ENCODE data around the gene PROK1. TPM values are rescaled to one million over a fixed set of nuclear protein-coding genes. Genes with fewer than 3 reads are reported as not detected.

The PROK1 gene
- total RNA-seq, 1 experiment from 2014 or later = 0.22 TPM

- TF ChIP-seq, protein P1, sequence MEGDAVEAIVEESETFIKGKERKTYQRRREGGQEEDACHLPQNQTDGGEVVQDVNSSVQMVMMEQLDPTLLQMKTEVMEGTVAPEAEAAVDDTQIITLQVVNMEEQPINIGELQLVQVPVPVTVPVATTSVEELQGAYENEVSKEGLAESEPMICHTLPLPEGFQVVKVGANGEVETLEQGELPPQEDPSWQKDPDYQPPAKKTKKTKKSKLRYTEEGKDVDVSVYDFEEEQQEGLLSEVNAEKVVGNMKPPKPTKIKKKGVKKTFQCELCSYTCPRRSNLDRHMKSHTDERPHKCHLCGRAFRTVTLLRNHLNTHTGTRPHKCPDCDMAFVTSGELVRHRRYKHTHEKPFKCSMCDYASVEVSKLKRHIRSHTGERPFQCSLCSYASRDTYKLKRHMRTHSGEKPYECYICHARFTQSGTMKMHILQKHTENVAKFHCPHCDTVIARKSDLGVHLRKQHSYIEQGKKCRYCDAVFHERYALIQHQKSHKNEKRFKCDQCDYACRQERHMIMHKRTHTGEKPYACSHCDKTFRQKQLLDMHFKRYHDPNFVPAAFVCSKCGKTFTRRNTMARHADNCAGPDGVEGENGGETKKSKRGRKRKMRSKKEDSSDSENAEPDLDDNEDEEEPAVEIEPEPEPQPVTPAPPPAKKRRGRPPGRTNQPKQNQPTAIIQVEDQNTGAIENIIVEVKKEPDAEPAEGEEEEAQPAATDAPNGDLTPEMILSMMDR (IDR thresholded peaks at IDR 0.05 in 2 of 3, conservative IDR thresholded peaks at IDR 0.05 in 1 of 3; ENCODE audit: borderline replicate concordance in 1 of 3, insufficient read depth in 1 of 3, low read depth in 2 of 3, low read length in 2 of 3) = no peak
Measured at GRCh38 chr1:110474444-110474843, 23.5 kb downstream of the PROK1 start (continued).

DNA sequence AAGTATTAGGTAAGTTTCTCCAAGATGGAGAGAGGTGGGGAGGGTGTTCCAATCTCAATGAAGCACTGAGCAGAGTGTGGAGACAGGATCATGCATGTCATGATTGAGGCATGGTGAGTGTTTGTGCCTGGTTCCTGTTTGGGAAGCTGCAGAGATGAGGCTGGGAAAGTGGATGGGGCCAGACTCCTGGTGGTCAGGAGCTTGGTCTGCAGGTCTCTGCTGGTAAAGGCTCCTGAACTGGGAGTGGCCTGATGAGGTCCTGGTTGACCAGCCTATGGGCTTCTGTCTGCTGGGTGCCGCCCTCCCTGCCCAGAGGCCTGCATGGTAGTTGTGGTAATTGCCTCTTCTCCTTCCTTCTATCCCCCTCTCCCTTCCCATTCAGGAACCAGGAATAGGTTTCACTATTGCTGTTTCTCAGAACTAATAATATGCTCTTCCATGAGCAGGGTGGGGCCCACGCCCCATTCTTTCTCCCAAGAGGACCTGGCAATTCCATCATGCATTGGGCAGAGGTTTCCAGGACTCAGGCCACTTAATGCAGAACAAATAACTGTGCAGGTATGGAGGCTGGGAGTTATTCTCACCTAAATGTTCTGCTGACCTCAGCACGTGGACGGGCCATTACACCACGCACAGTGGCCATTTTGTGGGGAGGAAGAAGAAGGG lies 24.5 kb downstream of the PROK1 start:
- Histone ChIP-seq H3K27me3 (ENCODE audit: insufficient read depth, low read length) (no peaks in the 10 kb centered on the region), H3K4me2 (ENCODE audit: low read length) (peak overlapping the region; percentile 71), H4K20me1 (ENCODE audit: insufficient read depth) (no peaks in the 10 kb centered on the region), H3K36me3 (ENCODE audit: control insufficient read depth in 1 of 2, insufficient read depth in 2 of 2, low read length in 2 of 2) (no peaks in the 10 kb centered on the region), H2AFZ (ENCODE audit: low read depth, low read length, poor library complexity, severe bottlenecking) (no peak overlapping the region), H3K4me1 (ENCODE audit: control insufficient read depth in 1 of 2, insufficient read depth in 2 of 2, low read length in 2 of 2) (peaks cover 23 to 47% of the 10 kb centered on the region in 2 experiments), H3K9me3 (ENCODE audit: control insufficient read depth in 1 of 2, insufficient read depth in 1 of 2, low read depth in 1 of 2, low read length in 2 of 2) (no peaks in the 10 kb centered on the region), H3K27ac (ENCODE audit: low read depth, low read length) (no peak overlapping the region), H3K79me2 (ENCODE audit: insufficient read depth, low read length) (no peaks in the 10 kb centered on the region), H3K9me2 (ENCODE audit: insufficient read depth) (no peaks in the 10 kb centered on the region), H3K4me3 (replicated peaks in 1 of 2; ENCODE audit: low read depth in 1 of 2, low read length in 2 of 2) (no peak overlapping the region), H3K9ac (ENCODE audit: low read length) (no peak overlapping the region)
- TF ChIP-seq ZFX (IDR thresholded peaks at IDR 0.05) = peak; percentile 9; the same call in 1 of the 2 replicates
- TF ChIP-seq, protein P1 (IDR thresholded peaks at IDR 0.05 in 2 of 3, conservative IDR thresholded peaks at IDR 0.05 in 1 of 3; ENCODE audit: borderline replicate concordance in 1 of 3, insufficient read depth in 1 of 3, low read depth in 2 of 3, low read length in 2 of 3) = peak in 2 of 3 experiments; percentile 40 to 43; a peak in 4 of 6 replicates
- TF ChIP-seq, protein P2, sequence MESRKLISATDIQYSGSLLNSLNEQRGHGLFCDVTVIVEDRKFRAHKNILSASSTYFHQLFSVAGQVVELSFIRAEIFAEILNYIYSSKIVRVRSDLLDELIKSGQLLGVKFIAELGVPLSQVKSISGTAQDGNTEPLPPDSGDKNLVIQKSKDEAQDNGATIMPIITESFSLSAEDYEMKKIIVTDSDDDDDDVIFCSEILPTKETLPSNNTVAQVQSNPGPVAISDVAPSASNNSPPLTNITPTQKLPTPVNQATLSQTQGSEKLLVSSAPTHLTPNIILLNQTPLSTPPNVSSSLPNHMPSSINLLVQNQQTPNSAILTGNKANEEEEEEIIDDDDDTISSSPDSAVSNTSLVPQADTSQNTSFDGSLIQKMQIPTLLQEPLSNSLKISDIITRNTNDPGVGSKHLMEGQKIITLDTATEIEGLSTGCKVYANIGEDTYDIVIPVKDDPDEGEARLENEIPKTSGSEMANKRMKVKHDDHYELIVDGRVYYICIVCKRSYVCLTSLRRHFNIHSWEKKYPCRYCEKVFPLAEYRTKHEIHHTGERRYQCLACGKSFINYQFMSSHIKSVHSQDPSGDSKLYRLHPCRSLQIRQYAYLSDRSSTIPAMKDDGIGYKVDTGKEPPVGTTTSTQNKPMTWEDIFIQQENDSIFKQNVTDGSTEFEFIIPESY (IDR thresholded peaks at IDR 0.05; ENCODE audit: extremely low read depth, insufficient replicate concordance, low read length) = no peak
- POLR2A ChIA-PET = no interaction called here
- intact Hi-C loops (cut with micrococcal nuclease) = loop anchor here (5.0 kb wide), 1 partner anchor 142 kb away; no protein-coding TSS in a partner anchor
- BruUV-seq (replicated peaks) = no TSS peak
- CTCF ChIA-PET = interaction anchor here (1.0 to 21.6 kb wide), 2 partner anchors 15 to 20 kb away, joined by 5 to 203 read pairs; no protein-coding TSS in a partner anchor
- ATAC-seq = peak; percentile 58
- RAD21 ChIA-PET (ENCODE audit: low non-redundant PET in 1 of 2, low total read pairs in 2 of 2, uncharacterized antibody in 2 of 2, unreplicated experiment in 2 of 2) = no interaction called here
- peak; percentile 32 for DNase-seq (ENCODE audit: low read depth, low spot score)

Measured in HCT116 (cell line).